Stimulated activated CD4-positive, alpha-beta T cell treated with anti-CD3 and anti-CD28 coated beads, Interleukin-4, amount 100 ng/mL, for 48 hours (primary cell): ENCODE measurements around the gene CFTR.
"Not testable (repeated sequence)": the region's sequence is repeated elsewhere in the genome, so short reads cannot be mapped to it uniquely, and the experiment has no call there.

Experiments
- DNase-seq, 2 donors: peaks; one replicate each; pipeline ENCODE4 v3.0.0-alpha.2; 2020; ENCODE audit warnings: low read depth in 2 of 2

Gene CFTR

DNA sequence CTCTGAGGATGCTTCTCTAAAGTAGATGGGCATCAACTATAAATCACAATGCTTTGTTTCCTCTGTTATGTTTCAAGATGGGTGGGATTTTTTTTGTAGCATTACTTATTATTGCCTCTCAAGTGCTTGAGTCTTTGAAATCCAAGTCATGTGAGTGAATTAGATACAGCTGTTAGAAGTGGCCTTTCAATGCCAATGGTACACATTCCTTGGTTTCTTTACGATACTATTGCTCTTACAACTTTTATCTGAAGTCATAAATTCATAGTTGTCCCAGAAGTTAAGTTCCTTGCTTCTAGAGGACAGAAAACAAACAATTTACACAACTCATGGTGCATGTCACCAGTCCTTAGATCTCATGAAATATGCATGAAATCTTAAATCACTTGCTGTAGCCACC lies 15.5 kb downstream of the CFTR start:
- no peak for DNase-seq

GRCh38 chr7:117502331-117502730 lies 22.5 kb downstream of the CFTR start:
- no peak for DNase-seq

DNA sequence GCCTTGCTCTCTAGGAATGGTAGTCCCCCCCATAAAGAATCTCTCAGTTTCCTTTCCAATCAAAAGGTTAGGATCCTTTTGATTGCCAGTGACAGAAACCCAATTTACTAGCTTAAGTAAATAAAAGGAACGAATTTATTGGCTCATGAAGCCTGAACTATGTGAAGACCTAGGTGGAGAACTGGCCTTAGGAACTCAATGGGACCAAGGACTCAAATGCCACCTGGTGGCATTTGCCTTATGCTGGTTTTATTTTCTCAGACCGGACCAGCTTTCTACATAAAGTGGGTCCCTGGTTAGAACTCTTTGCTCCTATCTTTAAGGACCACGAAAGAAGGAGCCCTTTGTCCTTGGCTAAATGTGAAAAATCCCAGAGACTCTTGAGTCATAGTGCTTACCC lies 25.4 kb downstream of the CFTR start:
- DNase-seq, result no peak

GRCh38 chr7:117508676-117509075 lies 28.9 kb downstream of the CFTR start:
- DNase-seq, result no peak

- not testable (repeated sequence) for DNase-seq
Observed at GRCh38 chr7:117517194-117517593, 37.4 kb downstream of the CFTR start.

- no peak for DNase-seq
Observed at GRCh38 chr7:117530390-117530789, 50.6 kb downstream of the CFTR start.

GRCh38 chr7:117531595-117532244 lies 51.9 kb downstream of the CFTR start:
- no peak for DNase-seq

GRCh38 chr7:117538053-117538452 lies 58.2 kb downstream of the CFTR start:
- no peak for DNase-seq

DNA sequence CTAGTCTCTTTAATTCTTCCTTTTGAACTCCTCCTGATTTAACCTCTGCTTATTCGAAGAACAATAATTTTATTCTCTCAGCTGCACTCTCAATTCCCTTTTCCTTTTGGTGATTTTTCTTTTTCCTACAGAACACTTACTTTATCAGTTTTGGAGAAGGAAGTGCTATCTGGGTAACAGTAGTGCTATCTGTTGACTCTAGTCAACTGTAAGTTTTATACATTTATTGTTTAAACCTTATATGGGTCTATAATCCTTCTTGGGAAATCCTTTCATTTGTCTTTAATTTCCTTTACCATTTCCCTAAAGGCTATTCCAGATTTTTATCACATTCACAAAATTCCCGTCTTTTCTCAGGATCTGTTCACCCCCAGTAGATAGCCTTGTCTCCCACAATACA lies 64.2 kb downstream of the CFTR start:
- DNase-seq, result no peak

- no peak for DNase-seq
Observed at GRCh38 chr7:117548035-117548434, 68.2 kb downstream of the CFTR start.

DNA sequence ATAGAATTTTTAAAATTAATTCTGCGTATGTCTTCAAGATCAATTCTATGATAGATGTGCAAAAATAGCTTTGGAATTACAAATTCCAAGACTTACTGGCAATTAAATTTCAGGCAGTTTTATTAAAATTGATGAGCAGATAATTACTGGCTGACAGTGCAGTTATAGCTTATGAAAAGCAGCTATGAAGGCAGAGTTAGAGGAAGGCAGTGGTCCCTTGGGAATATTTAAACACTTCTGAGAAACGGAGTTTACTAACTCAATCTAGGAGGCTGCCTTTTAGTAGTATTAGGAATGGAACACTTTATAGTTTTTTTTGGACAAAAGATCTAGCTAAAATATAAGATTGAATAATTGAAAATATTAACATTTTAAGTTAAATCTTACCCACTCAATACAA lies 70.8 kb downstream of the CFTR start:
- no peak for DNase-seq

DNA sequence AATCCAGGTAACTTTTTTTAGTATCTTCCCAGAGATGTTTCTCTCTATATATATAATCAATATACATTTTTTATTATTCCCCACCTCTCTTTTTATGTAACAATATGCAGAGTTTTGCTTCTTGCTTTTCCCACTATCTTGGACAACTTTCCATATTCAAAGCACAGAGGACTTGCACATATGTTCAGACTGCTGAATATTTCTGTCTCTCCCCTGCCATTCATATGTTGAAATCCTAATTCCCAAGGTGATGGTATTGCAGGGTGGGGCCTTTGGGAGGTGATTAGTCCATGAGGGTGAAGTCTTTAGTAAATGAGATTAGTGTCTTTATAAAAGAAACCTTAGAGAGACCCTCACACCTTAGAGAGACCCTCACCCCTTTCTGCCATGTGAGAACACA lies 72.8 kb downstream of the CFTR start:
- DNase-seq, result no peak

DNA sequence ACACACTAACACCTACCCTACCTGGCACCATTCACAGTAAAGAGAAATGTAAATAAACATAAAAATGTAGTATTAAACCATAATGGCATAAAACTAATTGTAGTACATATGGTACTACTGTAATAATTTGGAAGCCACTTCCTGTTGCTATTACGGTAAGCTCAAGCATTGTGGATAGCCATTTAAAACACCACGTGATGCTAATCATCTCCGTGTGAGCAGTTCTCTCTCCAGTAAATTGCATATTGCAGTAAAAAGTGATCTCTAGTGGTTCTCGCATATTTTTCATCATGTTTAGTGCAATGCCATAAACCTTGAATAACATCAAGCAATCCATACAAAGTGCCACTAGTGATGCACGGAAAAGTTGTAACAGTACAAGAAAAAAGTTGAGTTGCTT lies 75.4 kb downstream of the CFTR start:
- no peak for DNase-seq

DNA sequence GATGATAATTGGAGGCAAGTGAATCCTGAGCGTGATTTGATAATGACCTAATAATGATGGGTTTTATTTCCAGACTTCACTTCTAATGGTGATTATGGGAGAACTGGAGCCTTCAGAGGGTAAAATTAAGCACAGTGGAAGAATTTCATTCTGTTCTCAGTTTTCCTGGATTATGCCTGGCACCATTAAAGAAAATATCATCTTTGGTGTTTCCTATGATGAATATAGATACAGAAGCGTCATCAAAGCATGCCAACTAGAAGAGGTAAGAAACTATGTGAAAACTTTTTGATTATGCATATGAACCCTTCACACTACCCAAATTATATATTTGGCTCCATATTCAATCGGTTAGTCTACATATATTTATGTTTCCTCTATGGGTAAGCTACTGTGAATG lies 79.6 kb downstream of the CFTR start:
- DNase-seq, result no peak

- DNase-seq, result no peak
Observed at GRCh38 chr7:117560030-117560429, 80.2 kb downstream of the CFTR start.

- DNase-seq, result no peak
Observed at GRCh38 chr7:117562759-117563158, 82.9 kb downstream of the CFTR start.

- no peak for DNase-seq
Observed at GRCh38 chr7:117564080-117564479, 84.3 kb downstream of the CFTR start.

GRCh38 chr7:117564627-117565026 lies 84.8 kb downstream of the CFTR start:
- no peak for DNase-seq

GRCh38 chr7:117565226-117565625 lies 85.4 kb downstream of the CFTR start:
- DNase-seq, result no peak

GRCh38 chr7:117567781-117568180 lies 88.0 kb downstream of the CFTR start:
- DNase-seq, result no peak

GRCh38 chr7:117572856-117573620 lies 93.2 kb downstream of the CFTR start:
- DNase-seq, result no peak

GRCh38 chr7:117581424-117581823 lies 101.6 kb downstream of the CFTR start:
- no peak for DNase-seq

- DNase-seq, result no peak
Observed at GRCh38 chr7:117582219-117582704, 102.4 kb downstream of the CFTR start.
